Fibroblast of skin of back (primary cell): ENCODE data around the gene RAB42.
A peak's percentile ranks its signal among the peaks of the same experiment; 100 is the strongest.
"Not testable (repeated sequence)": the region's sequence is repeated elsewhere in the genome, so short reads cannot be mapped to it uniquely, and the experiment has no call there.

Experiments
- DNase-seq: peaks from one replicate; pipeline ENCODE4 v3.0.0-alpha.2; 2013

Gene RAB42

GRCh38 chr1:28586585-28587391, 5.3 kb upstream of the RAB42 start:
- not testable (repeated sequence) for DNase-seq

- DNase-seq = no peak
Observed at GRCh38 chr1:28592321-28593071, 431 bp downstream of the RAB42 start.

DNA sequence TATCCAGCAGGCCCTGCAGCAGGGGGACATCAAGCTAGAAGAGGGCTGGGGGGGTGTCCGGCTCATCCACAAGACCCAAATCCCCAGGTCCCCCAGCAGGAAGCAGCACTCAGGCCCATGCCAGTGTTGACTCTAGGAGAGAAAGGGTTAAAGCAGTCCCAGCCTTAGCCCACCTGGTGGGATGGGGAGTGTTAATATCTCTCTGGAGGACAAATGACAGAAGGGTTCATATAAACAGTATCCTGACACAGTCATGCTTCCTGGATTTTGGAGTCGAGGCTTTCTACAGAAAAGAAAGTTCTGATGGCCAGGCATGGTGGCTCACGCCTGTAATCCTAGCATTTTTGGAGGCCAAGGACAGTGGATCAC, 1.9 kb downstream of the RAB42 start:
- not testable (repeated sequence) for DNase-seq

- DNase-seq = not testable (repeated sequence)
Observed at GRCh38 chr1:28594686-28595411, 2.8 kb downstream of the RAB42 start.

- no peak for DNase-seq
Observed at GRCh38 chr1:28595412-28596191, 3.5 kb downstream of the RAB42 start.

DNA sequence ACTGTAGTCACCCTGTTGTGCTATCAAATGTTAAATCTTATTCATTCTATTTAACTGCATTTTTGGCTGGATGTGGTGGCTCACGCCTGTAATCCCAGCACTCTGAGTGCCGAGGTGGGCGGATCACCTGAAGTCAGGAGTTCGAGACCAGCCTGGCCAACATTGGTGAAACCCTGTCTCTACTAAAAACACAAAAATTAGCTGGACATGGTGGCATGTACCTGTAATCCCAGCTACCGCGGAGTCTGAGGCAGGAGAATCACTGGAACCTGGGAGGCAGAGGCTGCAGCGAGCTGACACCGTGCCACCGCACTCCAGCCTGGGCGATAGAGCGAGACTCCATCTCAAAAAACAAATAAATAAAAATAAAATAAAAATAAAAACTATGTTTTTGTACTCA, 4.2 kb downstream of the RAB42 start:
- not testable (repeated sequence) for DNase-seq

DNA sequence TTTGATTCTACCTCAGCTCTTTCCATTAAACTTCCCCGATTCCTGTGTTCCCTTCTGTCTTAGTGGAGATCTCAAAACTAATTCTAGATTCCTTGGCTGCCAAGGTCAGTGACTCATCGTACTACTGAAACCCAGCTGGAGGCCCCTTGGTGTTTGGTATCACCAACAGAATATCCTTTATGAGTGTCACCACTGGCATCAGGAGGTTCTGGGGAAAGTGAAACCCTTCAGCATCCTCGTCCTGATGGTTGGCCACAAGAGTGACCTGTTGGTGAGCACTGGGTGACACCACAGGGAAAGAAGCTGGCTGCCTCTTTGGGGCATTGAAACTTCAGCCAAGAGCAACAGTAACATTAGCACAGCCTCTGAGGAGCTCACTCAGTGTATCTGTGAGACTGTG, 9.6 kb downstream of the RAB42 start:
- DNase-seq = peak; percentile 97

- peak; percentile 80 for DNase-seq
Observed at GRCh38 chr1:28602536-28603439, 10.7 kb downstream of the RAB42 start.

- no peak for DNase-seq
Observed at GRCh38 chr1:28604411-28604810, 12.3 kb downstream of the RAB42 start.

DNA sequence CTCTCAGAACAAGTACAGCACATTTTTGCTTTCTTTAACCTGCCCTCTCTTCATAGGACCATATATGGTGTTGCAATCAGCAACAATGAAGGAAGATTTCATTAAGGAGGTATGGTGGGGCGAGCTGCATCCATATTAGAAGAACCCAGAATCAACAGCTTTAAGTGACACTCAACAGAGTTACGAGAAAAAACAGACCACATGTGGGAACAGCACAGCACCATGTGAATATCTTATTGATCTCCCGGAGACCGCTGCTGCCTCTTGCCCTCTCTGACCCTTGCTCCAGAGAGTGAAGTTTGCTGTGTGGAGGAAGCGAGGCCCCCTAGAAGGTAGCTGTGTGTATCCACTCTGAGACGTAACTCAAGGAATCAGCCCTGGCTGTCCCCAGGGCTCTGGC, 12.9 kb downstream of the RAB42 start:
- DNase-seq = no peak

DNA sequence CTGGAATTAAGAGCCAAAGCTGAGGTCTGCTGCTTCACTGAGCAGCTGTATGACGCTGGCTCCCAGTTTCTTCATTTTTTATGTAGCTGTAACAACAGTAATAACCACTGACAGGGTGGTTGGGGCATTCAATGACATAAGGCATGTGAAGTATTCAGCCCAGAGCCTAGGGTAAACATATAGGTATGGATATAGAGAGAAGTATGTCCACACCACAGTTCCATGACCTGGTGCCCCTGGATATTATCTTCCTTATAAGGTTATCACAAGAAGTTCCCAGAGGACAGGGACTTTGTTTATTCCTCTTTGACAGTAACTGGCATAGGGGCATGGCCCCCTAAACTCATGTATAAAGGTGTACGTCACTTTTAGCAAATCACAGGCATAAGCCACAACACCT, 14.7 kb downstream of the RAB42 start:
- peak; percentile 5 for DNase-seq

DNA sequence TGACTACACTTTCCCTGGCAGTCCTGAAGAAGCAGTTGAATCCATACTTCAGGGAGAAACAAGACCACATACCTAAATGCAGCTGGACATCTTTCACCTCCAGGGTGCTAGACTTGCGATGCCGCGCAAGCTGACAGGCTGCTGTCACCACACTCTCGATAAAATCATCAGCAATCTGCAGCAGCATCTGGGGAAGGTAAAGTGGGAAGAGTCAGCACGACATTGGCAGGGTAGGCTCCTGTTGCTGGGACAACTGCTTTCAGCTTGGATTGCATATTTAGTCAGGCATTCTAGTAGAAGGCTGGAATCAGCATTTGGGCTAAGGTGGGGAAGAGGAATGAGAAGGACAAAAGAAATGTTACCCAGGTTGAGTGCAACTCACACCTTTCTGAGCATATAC, 21.1 kb downstream of the RAB42 start:
- no peak for DNase-seq

- DNase-seq = no peak
Observed at GRCh38 chr1:28631713-28632112, 39.6 kb downstream of the RAB42 start.

- DNase-seq = no peak
Observed at GRCh38 chr1:28632560-28632959, 40.5 kb downstream of the RAB42 start.

DNA sequence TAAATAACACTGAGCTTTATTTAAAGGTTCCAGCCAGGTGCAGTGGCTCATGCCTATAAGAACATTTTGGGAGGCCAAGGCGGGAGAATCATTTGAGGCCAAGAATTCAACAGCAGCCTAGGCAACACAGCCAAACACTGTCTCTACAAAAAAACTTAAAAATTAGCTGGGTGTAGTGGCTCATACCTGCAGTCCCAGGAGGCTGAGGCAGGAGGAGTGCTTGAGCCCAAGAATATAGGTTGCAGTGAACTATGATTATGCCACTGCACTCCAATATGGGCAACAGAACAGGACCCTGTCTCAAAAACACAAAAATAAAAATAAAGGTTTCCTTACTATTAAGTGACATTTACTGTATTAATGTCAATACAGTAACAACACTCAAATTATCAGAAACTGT, 48.7 kb downstream of the RAB42 start:
- DNase-seq = peak; percentile 13

DNA sequence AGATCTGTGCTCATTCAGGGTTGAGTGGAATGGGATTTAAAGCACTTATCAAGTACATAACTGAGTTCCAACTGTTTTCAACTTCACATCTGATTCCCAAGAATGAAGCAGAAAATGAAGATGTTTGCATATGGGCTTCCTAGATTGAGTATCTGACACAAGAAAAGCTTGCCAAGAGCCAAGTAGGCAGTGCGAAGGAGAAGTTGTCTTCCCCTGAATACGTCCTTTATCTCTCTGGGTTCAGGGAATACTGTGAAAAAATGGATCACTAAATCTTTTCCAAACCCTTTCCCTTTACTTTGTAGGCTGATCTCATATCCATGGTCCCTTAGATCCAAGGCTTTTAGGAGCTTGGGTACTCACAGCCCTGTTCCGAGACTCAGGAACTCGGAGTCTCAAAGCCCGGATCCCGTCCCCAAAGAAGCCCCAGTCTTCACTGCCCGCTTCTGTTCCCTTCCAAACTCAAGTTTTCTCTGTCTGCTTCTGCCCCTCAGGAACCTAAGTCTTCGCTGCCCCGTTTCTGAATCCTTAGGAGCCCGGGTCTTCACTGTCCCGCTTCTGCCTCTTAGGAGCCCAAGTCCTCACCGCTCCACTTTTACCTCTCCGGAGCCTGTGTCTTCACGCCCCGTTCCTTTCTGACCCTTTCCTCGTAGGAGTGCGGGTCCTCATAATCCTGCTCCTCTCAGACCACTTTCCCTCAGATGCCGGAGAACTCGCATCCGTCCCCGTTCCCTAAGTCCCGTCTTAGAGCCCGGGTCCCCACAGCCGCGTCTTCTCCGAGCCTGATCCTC, 50.2 kb downstream of the RAB42 start:
- peak; percentile 23 for DNase-seq

GRCh38 chr1:28642847-28643635, 51.0 kb downstream of the RAB42 start, which contains the start of gene TAF12:
TAF12 (minus strand) TSS chr1:28643067; CDS start chr1:28622081, 20,986 bp downstream.
- peak; percentile 95 for DNase-seq

GRCh38 chr1:28644494-28644893, 52.4 kb downstream of the RAB42 start:
- no peak for DNase-seq
